Measurements from ENCODE around the gene RAB25.

RAB25 gene

GRCh38 chr1:156081180-156081916 lies 20.4 kb downstream of the RAB25 start:
- H2AK5ac ChIP-seq (ENCODE audit: low read length) = peak overlapping the region; percentile 97
- peaks cover 21 to 37% of the 10 kb centered on the region in 2 experiments for H3K4me1 ChIP-seq (ENCODE audit: control insufficient read depth in 1 of 2, insufficient read depth in 2 of 2, low read length in 2 of 2)
- H2BK120ac ChIP-seq (ENCODE audit: insufficient read depth, low read length, poor library complexity) = peak overlapping the region; percentile 71
- peak overlapping the region; percentile 42 for H2BK12ac ChIP-seq (ENCODE audit: low read length)
- H3K4me2 ChIP-seq (ENCODE audit: low read length) = peak overlapping the region; percentile 94
- peak overlapping the region; percentile 94 for H4K91ac ChIP-seq (ENCODE audit: low read depth, low read length)
- peak overlapping the region; percentile 84 for H4K8ac ChIP-seq (ENCODE audit: low read depth, low read length)
- peak overlapping the region; percentile 97 for H3K18ac ChIP-seq (ENCODE audit: low read length)
- H3K23ac ChIP-seq (ENCODE audit: low read length) = no peak overlapping the region
- no CpG with 5 or more reads among the region's 61 CpGs for WGBS (ENCODE audit: extremely low coverage, insufficient coverage, insufficient read length)
- no peaks in the 10 kb centered on the region for H3K27me3 ChIP-seq (ENCODE audit: insufficient read depth, low read length)
- peak overlapping the region; percentile 66 for H2AFZ ChIP-seq (ENCODE audit: insufficient read depth, low read length, poor library complexity)
- DNase-seq = no peak
- H3K36me3 ChIP-seq (ENCODE audit: control insufficient read depth in 1 of 2, insufficient read depth in 2 of 2, low read length in 2 of 2) = peaks cover 15 to 26% of the 10 kb centered on the region in 2 experiments
- peak overlapping the region; percentile 92 for H3K9ac ChIP-seq (ENCODE audit: low read length)
- peak overlapping the region; percentile 86 for H3K27ac ChIP-seq (ENCODE audit: low read depth, low read length)
- H3K14ac ChIP-seq (ENCODE audit: low read length) = peak overlapping the region; percentile 97
- H3K4me3 ChIP-seq (ENCODE audit: low read depth, low read length) = peak overlapping the region; percentile 94
- peaks cover 40% of the 10 kb centered on the region for H3K79me1 ChIP-seq (ENCODE audit: low read length)
- peaks cover 6% of the 10 kb centered on the region for H3K9me3 ChIP-seq (ENCODE audit: insufficient read depth, low read depth, low read length)
- H4K12ac ChIP-seq (ENCODE audit: low read depth, low read length) = peak overlapping the region; percentile 95
- peaks cover 52% of the 10 kb centered on the region for H3K79me2 ChIP-seq (ENCODE audit: control insufficient read depth, insufficient read depth, low read length, poor library complexity)
- H3K4ac ChIP-seq (ENCODE audit: low read depth, low read length) = peak overlapping the region; percentile 97
- H2BK5ac ChIP-seq (ENCODE audit: low read depth, low read length, poor library complexity) = peak overlapping the region; percentile 92

- Histone ChIP-seq H2BK5ac (ENCODE audit: low read depth, low read length, poor library complexity) (peak overlapping the region; percentile 92), H3K14ac (ENCODE audit: low read length) (peak overlapping the region; percentile 92), H3K23ac (ENCODE audit: low read length) (no peak overlapping the region), H3K4ac (ENCODE audit: low read depth, low read length) (peak overlapping the region; percentile 97), H3K4me2 (ENCODE audit: low read length) (peak overlapping the region; percentile 68), H3K27ac (ENCODE audit: low read depth, low read length) (peak overlapping the region; percentile 97), H3K79me1 (ENCODE audit: low read length) (peaks cover 44% of the 10 kb centered on the region), H4K12ac (ENCODE audit: low read depth, low read length) (peak overlapping the region; percentile 46), H3K79me2 (ENCODE audit: control insufficient read depth, insufficient read depth, low read length, poor library complexity) (peaks cover 53% of the 10 kb centered on the region), H4K91ac (ENCODE audit: low read depth, low read length) (peak overlapping the region; percentile 94), H3K4me1 (ENCODE audit: control insufficient read depth in 1 of 2, insufficient read depth in 2 of 2, low read length in 2 of 2) (peaks cover 21 to 37% of the 10 kb centered on the region in 2 experiments), H3K36me3 (ENCODE audit: control insufficient read depth in 1 of 2, insufficient read depth in 2 of 2, low read length in 2 of 2) (peaks cover 9 to 20% of the 10 kb centered on the region in 2 experiments), H3K9ac (ENCODE audit: low read length) (peak overlapping the region; percentile 87), H3K9me3 (ENCODE audit: insufficient read depth, low read depth, low read length) (peaks cover 6% of the 10 kb centered on the region), H3K18ac (ENCODE audit: low read length) (peak overlapping the region; percentile 96), H3K4me3 (ENCODE audit: low read depth, low read length) (peak overlapping the region; percentile 94), H2AK5ac (ENCODE audit: low read length) (peak overlapping the region; percentile 97), H2AFZ (ENCODE audit: insufficient read depth, low read length, poor library complexity) (peak overlapping the region; percentile 66), H3K27me3 (ENCODE audit: insufficient read depth, low read length) (no peaks in the 10 kb centered on the region), H4K8ac (ENCODE audit: low read depth, low read length) (peak overlapping the region; percentile 90), H2BK120ac (ENCODE audit: insufficient read depth, low read length, poor library complexity) (peak overlapping the region; percentile 86), H2BK12ac (ENCODE audit: low read length) (peak overlapping the region; percentile 42)
- DNase-seq = no peak
- WGBS (ENCODE audit: extremely low coverage, insufficient coverage, insufficient read length) = no CpG with 5 or more reads among the region's 10 CpGs
Measured at GRCh38 chr1:156081917-156082308, 21.0 kb downstream of the RAB25 start.

- Histone ChIP-seq H3K4me3 (ENCODE audit: low read depth, low read length) (peak within 1 kb of the TSS; percentile 94), H3K4me2 (ENCODE audit: low read length) (peak within 1 kb of the TSS; percentile 94), H3K18ac (ENCODE audit: low read length) (peak within 1 kb of the TSS; percentile 97), H2BK120ac (ENCODE audit: insufficient read depth, low read length, poor library complexity) (peak within 1 kb of the TSS; percentile 86), H3K4me1 (ENCODE audit: control insufficient read depth in 1 of 2, insufficient read depth in 2 of 2, low read length in 2 of 2) (peaks cover 21 to 35% of the 10 kb centered on the region in 2 experiments), H4K91ac (ENCODE audit: low read depth, low read length) (peak within 1 kb of the TSS; percentile 94), H3K27ac (ENCODE audit: low read depth, low read length) (peak within 1 kb of the TSS; percentile 97), H3K79me2 (ENCODE audit: control insufficient read depth, insufficient read depth, low read length, poor library complexity) (peaks cover 56% of the 10 kb centered on the region), H3K9me3 (ENCODE audit: insufficient read depth, low read depth, low read length) (peaks cover under 1% of the 10 kb centered on the region), H2AFZ (ENCODE audit: insufficient read depth, low read length, poor library complexity) (peak within 1 kb of the TSS; percentile 66), H3K9ac (ENCODE audit: low read length) (peak within 1 kb of the TSS; percentile 97), H3K79me1 (ENCODE audit: low read length) (peaks cover 45% of the 10 kb centered on the region), H3K27me3 (ENCODE audit: insufficient read depth, low read length) (no peaks in the 10 kb centered on the region), H4K8ac (ENCODE audit: low read depth, low read length) (peak within 1 kb of the TSS; percentile 90), H2BK5ac (ENCODE audit: low read depth, low read length, poor library complexity) (peak within 1 kb of the TSS; percentile 93), H3K36me3 (ENCODE audit: control insufficient read depth in 1 of 2, insufficient read depth in 2 of 2, low read length in 2 of 2) (peaks cover 5 to 14% of the 10 kb centered on the region in 2 experiments), H3K4ac (ENCODE audit: low read depth, low read length) (peak within 1 kb of the TSS; percentile 97), H3K14ac (ENCODE audit: low read length) (peak within 1 kb of the TSS; percentile 97), H3K23ac (ENCODE audit: low read length) (peak within 1 kb of the TSS; percentile 3), H2AK5ac (ENCODE audit: low read length) (peak within 1 kb of the TSS; percentile 97), H4K12ac (ENCODE audit: low read depth, low read length) (peak within 1 kb of the TSS; percentile 95), H2BK12ac (ENCODE audit: low read length) (peak within 1 kb of the TSS; percentile 42)
- no CpG with 5 or more reads among the region's 62 CpGs for WGBS (ENCODE audit: extremely low coverage, insufficient coverage, insufficient read length)
- peak; percentile 36 to 62 for DNase-seq
Measured at GRCh38 chr1:156082309-156083091, 21.5 kb downstream of the RAB25 start, which contains the start of gene MEX3A. Gene MEX3A (minus strand): TSS chr1:156082465. CDS start chr1:156081998, 467 bp downstream.

Measured in trophoblast cell (in vitro differentiated cells and primary cell).